ENCODE results near the gene CNGA2. TPM values are rescaled to one million over a fixed set of nuclear protein-coding genes. Genes with fewer than 3 reads are reported as not detected.
"Not testable (repeated sequence)": the region's sequence is repeated elsewhere in the genome, so short reads cannot be mapped to it uniquely, and the experiment has no call there.

Gene CNGA2
- total RNA-seq, 1 donor from 2014 or later, result not detected

DNA sequence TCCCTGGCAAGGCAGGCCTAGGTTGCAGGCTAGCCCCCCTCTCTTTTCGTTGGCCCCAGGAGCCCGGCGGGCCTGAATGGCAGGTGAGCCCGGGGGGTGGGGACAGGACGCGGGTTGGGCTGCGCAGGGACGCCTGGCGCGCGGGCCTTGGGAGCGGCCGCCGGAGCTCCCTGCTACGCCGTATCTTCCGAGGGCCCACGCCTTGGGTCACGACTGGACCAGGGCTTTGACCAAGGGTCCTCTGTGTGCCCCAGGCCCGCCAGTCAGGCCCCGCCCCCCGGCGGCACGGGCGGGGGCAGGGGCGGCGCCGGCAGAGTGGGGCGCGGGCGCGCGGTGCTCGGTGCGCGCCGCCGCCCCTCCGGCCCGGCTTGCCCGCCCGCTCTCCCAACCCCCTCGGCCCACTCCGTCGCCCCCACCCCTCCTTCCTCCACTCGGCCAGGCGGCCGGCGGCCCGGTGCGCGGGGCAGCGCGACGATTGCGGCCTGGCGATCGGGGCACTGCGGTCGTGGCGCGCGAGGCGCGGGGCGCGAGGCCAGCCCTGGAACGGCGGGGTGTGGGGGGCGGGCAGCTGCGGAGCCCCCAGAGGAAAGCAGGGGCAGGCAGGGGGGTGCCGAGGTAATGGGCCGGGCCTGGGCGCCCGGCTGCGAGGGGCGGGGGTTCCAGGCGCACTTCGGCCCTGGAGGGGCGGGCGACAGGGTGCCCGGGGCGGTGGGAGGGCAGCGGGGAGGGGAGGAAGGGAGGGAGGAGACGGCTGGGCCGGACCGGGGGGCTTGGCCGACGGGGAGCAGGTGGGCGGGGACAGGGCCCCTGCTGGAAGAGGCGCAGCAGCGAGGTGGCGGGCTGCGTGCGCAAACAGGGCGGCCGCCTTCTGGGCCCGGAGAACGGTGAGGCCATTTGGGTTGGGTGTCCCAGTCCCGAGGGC, 39.6 kb upstream of the CNGA2 start, which contains the start of gene PRRG3:
Gene PRRG3 (plus strand): TSS at position 798 of the 922 bp plus-strand sequence. CDS start 3,357 bp downstream, outside the sequence.
- no peak for DNase-seq (ENCODE audit: low read depth)
- H3K36me3 ChIP-seq (ENCODE audit: control insufficient read depth, insufficient read depth, low read length), result no peaks in the 10 kb centered on the region
- H3K4me3 ChIP-seq (ENCODE audit: low read depth, low read length), result no peak within 1 kb of the TSS
- no peaks in the 10 kb centered on the region for H3K27me3 ChIP-seq (ENCODE audit: control insufficient read depth, insufficient read depth, low read length)
- TF ChIP-seq, protein P1, sequence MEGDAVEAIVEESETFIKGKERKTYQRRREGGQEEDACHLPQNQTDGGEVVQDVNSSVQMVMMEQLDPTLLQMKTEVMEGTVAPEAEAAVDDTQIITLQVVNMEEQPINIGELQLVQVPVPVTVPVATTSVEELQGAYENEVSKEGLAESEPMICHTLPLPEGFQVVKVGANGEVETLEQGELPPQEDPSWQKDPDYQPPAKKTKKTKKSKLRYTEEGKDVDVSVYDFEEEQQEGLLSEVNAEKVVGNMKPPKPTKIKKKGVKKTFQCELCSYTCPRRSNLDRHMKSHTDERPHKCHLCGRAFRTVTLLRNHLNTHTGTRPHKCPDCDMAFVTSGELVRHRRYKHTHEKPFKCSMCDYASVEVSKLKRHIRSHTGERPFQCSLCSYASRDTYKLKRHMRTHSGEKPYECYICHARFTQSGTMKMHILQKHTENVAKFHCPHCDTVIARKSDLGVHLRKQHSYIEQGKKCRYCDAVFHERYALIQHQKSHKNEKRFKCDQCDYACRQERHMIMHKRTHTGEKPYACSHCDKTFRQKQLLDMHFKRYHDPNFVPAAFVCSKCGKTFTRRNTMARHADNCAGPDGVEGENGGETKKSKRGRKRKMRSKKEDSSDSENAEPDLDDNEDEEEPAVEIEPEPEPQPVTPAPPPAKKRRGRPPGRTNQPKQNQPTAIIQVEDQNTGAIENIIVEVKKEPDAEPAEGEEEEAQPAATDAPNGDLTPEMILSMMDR (IDR thresholded peaks at IDR 0.05; ENCODE audit: insufficient read depth, low read length, poor library complexity, severe bottlenecking), result no peak

DNA sequence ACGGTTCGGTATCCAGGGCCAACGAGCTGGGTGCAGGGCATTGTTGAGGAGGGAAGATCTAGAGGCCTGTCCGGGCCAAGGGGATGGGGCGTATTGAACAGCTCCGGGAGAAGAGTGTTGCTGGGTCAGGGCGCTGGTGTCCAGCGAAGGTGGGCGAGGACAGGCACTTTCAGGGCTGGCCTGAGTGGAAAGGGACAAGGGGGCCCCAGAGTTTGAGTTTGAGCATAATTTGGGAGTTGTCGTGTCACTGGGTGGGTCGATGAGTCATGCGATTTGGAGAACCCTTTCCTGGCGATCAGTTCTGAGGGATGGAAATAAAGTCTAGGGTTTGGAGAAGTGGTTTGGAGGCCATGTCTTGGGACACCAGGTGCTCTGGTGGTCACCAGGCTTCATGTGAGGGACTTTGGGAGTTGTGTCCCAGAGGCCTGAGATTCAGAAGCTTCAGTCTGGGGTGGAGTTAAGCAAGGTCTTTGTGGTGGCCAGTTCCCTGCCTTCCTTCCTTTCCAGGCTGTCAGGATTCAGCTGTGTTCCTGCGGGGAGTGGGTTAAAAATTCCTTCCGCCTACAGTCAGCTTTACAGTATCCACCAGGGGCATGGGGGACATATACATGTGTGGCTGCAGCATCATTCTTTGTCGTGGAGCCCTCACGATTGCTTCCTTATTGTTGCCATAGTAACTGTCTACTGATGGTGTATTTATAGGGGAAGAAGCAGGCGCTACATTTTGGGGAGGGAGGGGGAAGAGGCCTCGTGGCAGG, 38.8 kb upstream of the CNGA2 start:
- no peaks in the 10 kb centered on the region for H3K36me3 ChIP-seq (ENCODE audit: control insufficient read depth, insufficient read depth, low read length)
- no peak for DNase-seq (ENCODE audit: low read depth)
- no peak overlapping the region for H3K4me3 ChIP-seq (ENCODE audit: low read depth, low read length)
- TF ChIP-seq, protein P1 (IDR thresholded peaks at IDR 0.05; ENCODE audit: insufficient read depth, low read length, poor library complexity, severe bottlenecking), result no peak
- no peaks in the 10 kb centered on the region for H3K27me3 ChIP-seq (ENCODE audit: control insufficient read depth, insufficient read depth, low read length)

DNA sequence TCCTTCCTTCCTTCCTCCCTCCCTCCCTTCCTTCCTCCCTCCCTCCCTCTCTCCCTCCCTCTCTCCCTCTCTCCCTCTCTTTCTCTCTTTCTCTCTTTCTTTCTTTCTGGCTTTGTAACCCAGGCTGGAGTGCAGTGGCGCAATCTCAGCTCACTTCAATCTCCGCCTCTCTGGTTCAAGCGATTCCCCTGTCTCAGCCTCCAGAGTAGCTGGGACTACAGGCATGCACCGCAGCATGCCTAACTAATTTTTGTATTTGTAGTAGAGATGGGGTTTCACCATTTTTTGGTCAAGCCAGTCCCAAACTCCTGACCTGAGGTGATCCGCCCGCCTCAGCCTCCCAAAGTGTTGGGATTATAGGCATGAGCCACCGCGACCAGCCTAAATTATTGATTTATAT, 37.5 kb upstream of the CNGA2 start:
- not testable (repeated sequence) for DNase-seq (ENCODE audit: low read depth); H3K4me3 ChIP-seq (ENCODE audit: low read depth, low read length); H3K27me3 ChIP-seq (ENCODE audit: control insufficient read depth, insufficient read depth, low read length); H3K36me3 ChIP-seq (ENCODE audit: control insufficient read depth, insufficient read depth, low read length)

DNA sequence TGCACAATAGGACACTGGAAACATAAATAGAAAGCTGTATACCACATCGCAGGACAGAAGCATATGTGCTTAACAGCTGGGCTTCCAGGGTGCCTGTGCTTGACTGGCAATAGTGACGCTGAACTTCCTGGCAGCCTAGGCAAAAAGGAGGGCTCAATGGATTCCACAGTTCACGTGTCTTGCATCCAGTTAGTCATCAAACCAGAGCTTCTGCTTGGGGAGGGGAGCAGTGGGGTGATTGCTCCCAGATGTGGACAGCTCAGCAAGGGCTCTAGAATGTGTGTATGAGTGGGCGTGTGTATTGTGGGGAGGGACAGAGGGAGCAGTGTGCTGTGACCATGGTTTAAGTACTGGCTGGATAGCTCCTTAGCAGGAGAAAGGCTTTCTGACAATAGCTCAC, 37.0 kb upstream of the CNGA2 start:
- TF ChIP-seq, protein P1 (IDR thresholded peaks at IDR 0.05; ENCODE audit: insufficient read depth, low read length, poor library complexity, severe bottlenecking), result no peak
- H3K36me3 ChIP-seq (ENCODE audit: control insufficient read depth, insufficient read depth, low read length), result no peaks in the 10 kb centered on the region
- H3K27me3 ChIP-seq (ENCODE audit: control insufficient read depth, insufficient read depth, low read length), result no peaks in the 10 kb centered on the region
- H3K4me3 ChIP-seq (ENCODE audit: low read depth, low read length), result no peak overlapping the region
- DNase-seq (ENCODE audit: low read depth), result no peak

DNA sequence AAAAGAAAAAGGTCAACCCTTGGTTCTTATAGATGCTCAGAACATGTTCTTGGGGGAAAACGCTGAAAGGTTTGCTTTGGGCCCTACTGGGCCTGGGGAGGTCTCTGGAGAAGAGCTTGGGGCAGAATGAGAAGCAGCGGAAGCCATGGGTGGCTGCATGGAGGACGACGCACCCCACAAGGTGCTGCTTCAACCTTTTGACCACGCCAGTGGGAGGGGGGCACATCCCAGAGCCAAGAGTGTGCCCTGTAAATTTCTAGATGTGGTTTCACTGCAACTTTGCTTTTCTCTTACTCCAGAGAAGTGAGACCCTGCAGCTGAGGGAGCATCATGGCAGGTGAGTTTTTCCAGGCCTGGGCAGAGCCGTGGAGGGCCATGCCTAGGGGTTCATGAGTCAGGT, 36.1 kb upstream of the CNGA2 start:
- TF ChIP-seq, protein P1 (IDR thresholded peaks at IDR 0.05; ENCODE audit: insufficient read depth, low read length, poor library complexity, severe bottlenecking), result no peak
- no peak for DNase-seq (ENCODE audit: low read depth)
- H3K4me3 ChIP-seq (ENCODE audit: low read depth, low read length), result no peak overlapping the region
- no peaks in the 10 kb centered on the region for H3K27me3 ChIP-seq (ENCODE audit: control insufficient read depth, insufficient read depth, low read length)
- no peaks in the 10 kb centered on the region for H3K36me3 ChIP-seq (ENCODE audit: control insufficient read depth, insufficient read depth, low read length)

DNA sequence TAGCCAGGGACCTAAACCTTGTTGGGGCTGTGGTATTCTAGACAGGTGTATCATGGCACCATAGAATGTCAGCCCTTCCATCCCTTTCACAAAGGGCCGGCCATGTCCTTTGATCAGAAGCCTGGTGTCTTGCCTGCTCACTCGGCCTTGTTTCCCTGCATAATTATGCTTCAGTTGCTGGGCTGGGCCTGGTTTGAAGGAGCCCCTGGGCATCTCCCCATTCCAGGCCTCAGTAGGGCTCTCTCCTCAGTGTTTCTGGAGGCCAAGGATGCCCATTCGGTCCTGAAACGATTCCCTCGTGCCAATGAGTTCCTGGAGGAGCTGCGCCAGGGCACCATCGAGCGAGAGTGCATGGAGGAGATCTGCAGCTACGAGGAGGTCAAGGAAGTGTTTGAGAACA, 34.8 kb upstream of the CNGA2 start:
- Histone ChIP-seq H3K27me3 (ENCODE audit: control insufficient read depth, insufficient read depth, low read length) (no peaks in the 10 kb centered on the region), H3K36me3 (ENCODE audit: control insufficient read depth, insufficient read depth, low read length) (no peaks in the 10 kb centered on the region), H3K4me3 (ENCODE audit: low read depth, low read length) (no peak overlapping the region)
- DNase-seq (ENCODE audit: low read depth), result no peak
- TF ChIP-seq, protein P1 (IDR thresholded peaks at IDR 0.05; ENCODE audit: insufficient read depth, low read length, poor library complexity, severe bottlenecking), result no peak

Data from kidney epithelial cell (primary cell).